DMS114 treated with DMSO at 0.1 percent for 48 hours (cell line): ENCODE data around the gene HDGFL2.
"Not testable (repeated sequence)": the region's sequence is repeated elsewhere in the genome, so short reads cannot be mapped to it uniquely, and the experiment has no call there.

ENCODE experiments used
- DNase-seq: peaks from one replicate; lab custom pipeline; 2025; ENCODE audit not compliant: unreplicated experiment; lab: John Stamatoyannopoulos, UW

Gene HDGFL2

GRCh38 chr19:4529924-4530522 is 57.9 kb downstream of the HDGFL2 start:
- DNase-seq: no peak

- DNase-seq: no peak
These were observed 59.6 kb downstream of the HDGFL2 start for GRCh38 chr19:4531562-4532165.

DNA sequence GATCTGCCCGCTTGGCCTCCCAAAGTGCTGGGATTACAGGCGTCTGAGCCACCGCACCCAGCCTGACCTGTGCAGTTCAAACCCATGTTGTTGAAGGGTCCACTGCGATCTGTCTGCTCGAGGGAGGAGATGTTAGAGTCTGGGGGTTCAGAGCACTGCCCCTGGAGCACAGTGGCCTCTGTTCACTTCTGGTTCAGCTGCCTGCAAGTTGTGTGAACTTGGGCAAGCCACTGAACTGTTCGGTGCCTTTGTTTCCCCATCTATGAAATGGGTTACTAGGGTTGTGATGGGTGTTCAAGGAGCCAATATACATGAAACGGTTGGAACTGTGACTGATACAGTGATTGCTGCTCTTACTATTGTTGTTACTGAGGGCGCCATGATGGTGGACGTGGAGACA is 61.2 kb downstream of the HDGFL2 start:
- DNase-seq: no peak

GRCh38 chr19:4533835-4534424 is 61.8 kb downstream of the HDGFL2 start:
- DNase-seq: no peak

GRCh38 chr19:4534836-4535658 is 63.0 kb downstream of the HDGFL2 start, which contains the start of gene PLIN5:
TSS of gene PLIN5 (minus strand) at chr19:4535224. CDS start at chr19:4534074, 1,150 bp downstream.
- DNase-seq: peak; percentile 9

DNA sequence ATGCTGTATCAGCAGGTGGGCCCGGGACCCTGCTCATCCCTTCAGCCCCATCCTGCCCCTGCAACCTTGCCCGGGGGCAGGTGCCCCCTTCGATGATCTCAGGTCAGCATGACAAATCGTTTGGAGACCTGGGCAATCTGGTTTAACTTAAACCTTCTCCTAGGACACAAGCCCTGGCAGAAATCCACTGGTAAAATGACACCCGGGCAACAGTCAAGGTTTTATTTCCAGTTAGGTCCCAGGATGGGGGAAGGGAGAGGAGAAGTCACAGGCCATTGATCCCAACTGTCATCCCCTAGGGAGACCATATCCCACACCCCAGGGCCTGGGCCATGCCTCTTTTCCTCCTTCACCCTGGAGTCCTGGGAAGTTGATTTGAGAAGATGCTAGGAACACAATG is 64.7 kb downstream of the HDGFL2 start:
- DNase-seq: no peak

GRCh38 chr19:4537953-4538600 is 66.0 kb downstream of the HDGFL2 start:
- DNase-seq: no peak

DNA sequence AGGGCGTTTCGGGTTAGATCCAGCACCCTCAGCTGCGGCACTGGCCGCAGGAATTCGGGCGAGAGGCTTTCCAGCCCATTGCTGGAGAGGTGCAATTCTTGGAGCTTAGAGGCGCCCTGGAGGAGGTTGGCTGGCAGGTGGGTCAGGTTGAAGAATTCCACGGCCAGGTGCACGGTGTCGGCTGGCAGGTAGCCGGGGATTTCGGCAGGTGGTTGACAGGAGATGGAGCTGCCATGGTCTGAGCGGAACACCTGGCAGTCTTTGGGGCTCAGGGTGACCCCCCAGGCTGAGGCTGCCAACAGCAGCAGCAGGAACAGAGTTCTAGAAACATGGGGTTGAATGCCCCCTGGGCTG is 66.5 kb downstream of the HDGFL2 start:
- DNase-seq: no peak

DNA sequence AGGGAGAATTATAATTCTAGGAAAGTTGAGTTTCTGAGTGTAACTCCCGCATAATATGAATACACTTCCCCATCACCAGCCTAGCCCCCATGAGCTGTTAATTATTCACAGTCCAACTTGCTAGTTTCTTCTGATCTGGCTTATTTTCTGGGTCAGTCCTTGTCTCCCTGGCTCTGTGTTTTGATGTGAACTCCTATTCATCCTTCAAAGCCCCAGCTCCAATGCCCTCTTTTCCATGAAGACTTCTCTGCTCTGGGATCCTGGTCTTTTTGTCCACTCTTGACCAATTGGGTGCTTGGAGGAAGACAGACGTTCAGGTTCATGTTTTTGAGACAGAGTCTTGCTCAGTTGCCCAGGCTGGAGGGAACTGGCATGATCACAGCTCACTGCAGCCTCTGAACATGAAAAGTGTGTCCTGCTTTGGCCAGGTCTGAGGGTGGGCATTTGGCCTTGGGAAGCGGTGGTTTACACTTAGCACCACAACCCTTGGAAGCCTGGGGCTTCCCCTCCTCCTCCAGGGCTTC is 67.1 kb downstream of the HDGFL2 start:
- DNase-seq: no peak

DNA sequence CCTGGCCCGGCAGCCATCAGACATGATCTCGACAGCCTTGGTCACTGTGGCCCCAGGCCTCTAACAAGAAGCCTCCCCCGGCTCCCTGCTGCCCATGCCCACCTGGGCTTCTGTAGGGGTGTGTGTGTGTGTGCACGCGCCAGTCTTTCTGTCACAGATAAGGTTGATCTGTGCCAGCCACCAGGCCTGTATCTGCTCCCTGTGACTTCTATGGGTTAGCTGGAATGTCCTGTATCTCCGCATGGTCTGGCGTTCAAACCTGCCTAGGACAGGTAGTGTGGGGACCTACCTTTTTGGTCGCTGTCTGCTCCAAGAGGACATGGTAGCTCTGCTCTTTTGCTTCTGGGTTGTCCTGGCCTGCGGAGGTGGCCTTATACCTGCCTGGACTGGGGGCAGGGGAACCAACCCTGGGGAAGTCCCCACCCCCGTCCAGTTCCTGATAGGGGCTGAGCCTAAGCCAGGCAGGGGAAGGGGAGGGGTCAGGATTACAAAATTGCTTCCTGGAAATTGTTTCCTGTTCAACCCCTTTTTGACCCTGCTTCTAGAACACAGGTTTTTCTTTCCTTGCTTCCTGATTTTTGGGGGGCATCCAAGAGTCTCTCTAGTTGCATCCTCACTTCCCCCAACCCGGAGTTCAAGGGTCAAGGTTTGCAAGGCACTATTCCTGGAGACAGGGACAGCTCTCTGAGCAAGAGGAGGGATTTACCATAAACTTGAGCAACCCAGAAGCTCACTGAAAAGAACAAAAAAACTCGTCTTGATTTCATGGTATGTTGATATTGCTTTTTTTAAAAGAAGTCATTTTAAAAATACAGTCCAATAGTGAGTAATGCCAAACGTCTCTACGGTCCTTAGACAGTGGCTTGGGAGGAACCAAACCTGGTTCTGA is 67.8 kb downstream of the HDGFL2 start, which contains the start of gene LRG1:
Gene LRG1, minus strand, starts transcription at position 344 of the 889 bp plus-strand sequence. Its CDS starts 23 bp downstream, at position 321.
- DNase-seq: no peak

DNA sequence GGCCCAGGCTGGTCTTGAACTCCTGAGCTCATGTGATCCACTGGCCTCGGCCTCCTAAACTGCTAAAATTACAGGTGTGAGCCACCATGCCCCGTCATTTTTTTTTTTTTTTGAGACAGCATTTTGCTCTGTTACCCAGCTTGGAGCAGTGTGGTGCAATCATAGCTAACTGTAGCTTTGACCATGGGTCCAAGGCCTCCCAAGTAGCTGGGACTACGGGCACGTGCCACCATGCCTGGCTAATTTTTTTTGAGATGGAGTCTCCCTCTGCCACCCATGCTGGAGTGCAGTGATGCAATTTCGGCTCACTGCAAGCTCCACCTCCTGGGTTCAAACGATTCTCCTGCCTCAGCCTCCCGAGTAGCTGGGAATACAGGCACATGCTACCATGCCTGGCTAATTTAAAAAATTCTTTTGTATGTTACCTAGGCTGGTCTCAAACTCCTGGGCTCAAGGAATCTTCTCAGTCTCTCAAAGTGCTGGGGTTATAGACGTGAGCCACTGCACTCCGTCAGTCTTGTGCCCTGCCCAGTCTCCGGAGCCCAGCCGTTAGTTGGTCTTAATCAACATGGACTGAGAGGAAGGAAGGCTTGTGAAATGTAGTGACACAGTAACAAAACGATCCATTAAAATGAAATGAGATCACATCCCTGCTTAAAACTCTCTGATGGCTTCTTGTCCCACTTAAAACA is 69.2 kb downstream of the HDGFL2 start:
- DNase-seq: no peak

GRCh38 chr19:4541806-4542145 is 69.7 kb downstream of the HDGFL2 start:
- DNase-seq: not testable (repeated sequence)

DNA sequence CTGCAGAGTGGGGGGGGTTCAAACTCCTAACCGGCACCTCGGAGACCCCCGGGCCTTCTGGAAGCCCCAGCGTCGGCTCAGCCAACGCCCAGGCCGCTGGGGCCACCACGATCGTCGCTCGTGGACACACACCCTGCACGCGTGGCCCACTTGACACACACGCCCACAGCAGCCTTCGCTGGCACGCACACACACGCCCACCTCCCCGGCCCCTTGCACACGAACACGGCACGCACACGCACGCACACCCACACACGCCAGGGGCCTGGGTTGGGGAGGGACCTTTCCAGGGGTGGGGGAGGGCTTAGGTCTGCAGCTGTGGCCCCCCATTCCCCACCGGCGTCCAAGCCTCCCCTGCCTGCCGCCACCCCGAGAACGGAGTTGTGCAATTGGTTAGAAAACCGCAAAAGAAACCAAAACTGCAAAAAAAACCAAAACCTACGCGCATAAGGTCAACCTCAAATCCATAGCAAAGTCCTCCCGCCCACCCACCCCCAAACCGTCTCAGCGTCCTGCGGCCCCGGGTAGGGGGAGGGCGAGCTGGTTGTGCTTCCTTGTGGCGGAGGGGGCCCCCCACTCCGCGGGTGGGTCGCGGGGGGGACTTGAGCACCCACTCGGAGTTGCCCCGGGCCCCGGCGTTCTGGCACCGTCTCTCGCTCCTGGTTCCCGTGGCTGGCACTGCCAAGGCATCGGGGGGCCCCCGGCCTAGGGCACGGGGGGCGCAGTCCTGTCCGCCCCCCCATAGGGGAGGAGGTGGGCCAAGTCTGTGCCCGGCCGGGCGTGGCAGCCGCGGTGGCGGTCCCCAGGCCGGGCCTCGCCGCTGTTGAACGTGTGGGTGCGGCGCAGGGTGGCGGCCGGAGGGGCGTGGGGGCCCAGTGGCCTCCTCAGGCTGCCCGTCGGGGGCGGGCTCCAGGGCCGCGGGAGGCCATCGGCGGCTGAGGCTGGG is 71.1 kb downstream of the HDGFL2 start:
- no peak for DNase-seq

GRCh38 chr19:4543842-4544647 is 71.9 kb downstream of the HDGFL2 start:
- no peak for DNase-seq

GRCh38 chr19:4547303-4548237 is 75.5 kb downstream of the HDGFL2 start:
- no peak for DNase-seq

DNA sequence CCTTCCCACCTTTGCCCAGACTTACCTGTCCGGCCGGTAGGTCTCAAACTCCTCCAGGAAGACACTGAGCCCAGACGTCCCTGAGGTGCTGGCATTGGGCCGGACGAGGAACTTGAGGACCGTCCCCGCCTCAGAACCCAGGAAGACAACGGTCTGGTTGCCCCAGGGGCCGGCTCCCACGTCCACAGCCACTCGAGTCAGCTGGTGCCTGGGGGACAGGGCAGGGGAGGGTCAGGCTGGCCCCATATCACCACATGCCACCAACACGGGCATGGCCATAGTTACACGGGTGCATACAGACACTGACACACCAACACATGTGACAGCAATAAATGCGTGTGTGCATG is 76.1 kb downstream of the HDGFL2 start:
- no peak for DNase-seq

DNA sequence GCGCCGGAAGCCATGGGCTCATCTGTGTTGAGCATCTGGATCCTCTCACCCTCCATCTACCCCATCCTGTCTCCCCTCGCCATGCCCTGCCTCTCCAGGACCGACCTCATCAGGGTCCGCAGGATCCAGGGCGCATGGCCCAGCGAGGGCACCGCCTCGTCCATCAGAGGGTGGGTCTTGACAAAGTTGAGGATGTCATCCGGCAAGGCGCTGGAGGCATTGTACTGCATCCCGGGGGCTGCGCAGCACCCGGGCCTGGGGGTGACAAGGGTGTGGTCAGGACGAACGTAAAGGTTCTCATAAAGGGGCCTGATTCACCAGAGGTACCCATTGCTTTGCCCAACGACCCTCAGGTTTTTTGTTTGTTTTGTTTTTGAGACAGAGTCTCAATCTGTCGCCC is 77.9 kb downstream of the HDGFL2 start:
- DNase-seq: no peak
